ENCODE results near the gene ITFG2.

Gene ITFG2

GRCh38 chr12:2795291-2796186 is 16.9 kb upstream of the ITFG2 start:
- no peak for DNase-seq

GRCh38 chr12:2796187-2796666 is 16.2 kb upstream of the ITFG2 start:
- DNase-seq: no peak

- no peak for DNase-seq
These were observed 14.6 kb upstream of the ITFG2 start for GRCh38 chr12:2797721-2798418.

GRCh38 chr12:2800046-2800570 is 12.4 kb upstream of the ITFG2 start:
- DNase-seq: no peak

- DNase-seq: no peak
These were observed 11.3 kb upstream of the ITFG2 start for GRCh38 chr12:2801044-2801783.

- no peak for DNase-seq
These were observed 8.7 kb upstream of the ITFG2 start for GRCh38 chr12:2803635-2804392.

GRCh38 chr12:2804393-2805142 is 7.9 kb upstream of the ITFG2 start:
- no peak for DNase-seq

- no peak for DNase-seq
These were observed 7.3 kb upstream of the ITFG2 start for GRCh38 chr12:2805143-2805520.

GRCh38 chr12:2806700-2807099 is 5.8 kb upstream of the ITFG2 start:
- no peak for DNase-seq

- no peak for DNase-seq
These were observed 667 bp upstream of the ITFG2 start for GRCh38 chr12:2811801-2812200.

GRCh38 chr12:2813214-2814185 is 1.0 kb downstream of the ITFG2 start:
- no peak for DNase-seq

- no peak for DNase-seq
These were observed 7.3 kb downstream of the ITFG2 start for GRCh38 chr12:2819810-2820209.

GRCh38 chr12:2820432-2820831 is 8.0 kb downstream of the ITFG2 start:
- DNase-seq: no peak

GRCh38 chr12:2823483-2823882 is 11.0 kb downstream of the ITFG2 start:
- DNase-seq: no peak

GRCh38 chr12:2824541-2824940 is 12.1 kb downstream of the ITFG2 start:
- no peak for DNase-seq

GRCh38 chr12:2825132-2825531 is 12.7 kb downstream of the ITFG2 start:
- DNase-seq: no peak

GRCh38 chr12:2826036-2826435 is 13.6 kb downstream of the ITFG2 start:
- no peak for DNase-seq

- DNase-seq: no peak
These were observed 14.4 kb downstream of the ITFG2 start for GRCh38 chr12:2826721-2827515.

GRCh38 chr12:2829275-2829674 is 16.8 kb downstream of the ITFG2 start:
- DNase-seq: no peak

Measured in NCI-H1436 treated with DMSO at 0.1 percent for 48 hours (cell line).